Measurements from ENCODE around the gene MAGI1. TPM values are rescaled to one million over a fixed set of nuclear protein-coding genes. Genes with fewer than 3 reads are reported as not detected.

The MAGI1 gene
- total RNA-seq, 5 donors from 2014 or later (not counting 1 experiment from before 2014, with no cell fraction given): 0.23 to 0.63 (median 0.29) TPM

DNA sequence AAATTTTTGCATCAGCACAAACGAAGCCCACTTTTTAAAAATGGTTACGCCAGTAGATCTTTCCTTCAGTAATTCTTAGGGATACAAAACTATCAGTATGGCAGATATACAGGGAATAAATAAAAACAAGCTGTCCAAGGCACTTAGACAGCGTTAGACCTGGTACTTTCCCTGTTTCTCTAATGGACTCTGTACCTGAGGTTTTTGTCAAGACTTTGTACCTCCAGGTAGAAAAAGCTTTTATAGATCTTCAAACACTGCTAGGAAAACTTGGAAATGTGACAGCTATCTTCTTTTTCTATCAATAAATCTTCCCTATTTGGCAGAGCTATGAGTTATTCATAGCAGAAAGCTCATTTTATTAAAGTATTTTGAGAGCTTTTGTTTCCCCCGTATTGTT is 477.8 kb downstream of the MAGI1 start:
- no peaks in the 10 kb centered on the region for H3K36me3 Mint-ChIP-seq
- Histone ChIP-seq H3K4me3 (ENCODE audit: control insufficient read depth in 1 of 2, extremely low read depth in 1 of 2, low read length in 1 of 2) (no peak overlapping the region), H3K36me3 (ENCODE audit: control insufficient read depth in 2 of 2, extremely low read depth in 1 of 2, insufficient read depth in 1 of 2, low read length in 1 of 2) (no peaks in the 10 kb centered on the region), H3K27me3 (replicated peaks in 1 of 2; ENCODE audit: control insufficient read depth in 2 of 2, extremely low read depth in 1 of 2, insufficient read depth in 2 of 2, low read length in 1 of 2) (no peaks in the 10 kb centered on the region), H3K9me3 (no peaks in the 10 kb centered on the region), H3K4me1 (ENCODE audit: control insufficient read depth in 1 of 2, extremely low read depth in 1 of 2, insufficient read depth in 2 of 2, low read length in 2 of 2) (no peaks in the 10 kb centered on the region), H3K27ac (ENCODE audit: low read length) (no peak overlapping the region)
- ChIA-PET CTCF (interaction anchor here in 1 of 2 donors (0.6 kb wide), 1 partner anchor 9 kb away, joined by 3 read pairs; no protein-coding TSS in a partner anchor), POLR2A (no interaction called here)
- 100% methylated on average over 1 of the region's 4 CpGs for WGBS (ENCODE audit: insufficient coverage)
- no peak for DNase-seq
- no peak overlapping the region for H3K27ac Mint-ChIP-seq
- no peak overlapping the region for H3K4me3 Mint-ChIP-seq
- no peaks in the 10 kb centered on the region for H3K4me1 Mint-ChIP-seq
- ATAC-seq (replicated peaks in 1 of 4): no peak
- H3K27me3 Mint-ChIP-seq: no peaks in the 10 kb centered on the region
- H3K9me3 Mint-ChIP-seq: peaks cover 0 to 10% (median 4%) of the 10 kb centered on the region in 3 donors

- no peak overlapping the region for H3K27ac Mint-ChIP-seq
- ChIA-PET CTCF (no interaction called here), POLR2A (no interaction called here)
- Histone ChIP-seq H3K9me3 (no peaks in the 10 kb centered on the region), H3K27me3 (replicated peaks in 1 of 2; ENCODE audit: control insufficient read depth in 2 of 2, extremely low read depth in 1 of 2, insufficient read depth in 2 of 2, low read length in 1 of 2) (no peaks in the 10 kb centered on the region), H3K4me3 (ENCODE audit: control insufficient read depth in 1 of 2, extremely low read depth in 1 of 2, low read length in 1 of 2) (no peak overlapping the region), H3K4me1 (ENCODE audit: control insufficient read depth in 1 of 2, extremely low read depth in 1 of 2, insufficient read depth in 2 of 2, low read length in 2 of 2) (no peaks in the 10 kb centered on the region), H3K27ac (ENCODE audit: low read length) (no peak overlapping the region), H3K36me3 (ENCODE audit: control insufficient read depth in 2 of 2, extremely low read depth in 1 of 2, insufficient read depth in 1 of 2, low read length in 1 of 2) (no peaks in the 10 kb centered on the region)
- no peaks in the 10 kb centered on the region for H3K27me3 Mint-ChIP-seq
- no peak for DNase-seq
- no peaks in the 10 kb centered on the region for H3K4me1 Mint-ChIP-seq
- no peak overlapping the region for H3K4me3 Mint-ChIP-seq
- ATAC-seq (replicated peaks in 1 of 4): no peak
- H3K9me3 Mint-ChIP-seq: peaks cover 0 to 10% (median 4%) of the 10 kb centered on the region in 3 donors
- WGBS (ENCODE audit: insufficient coverage): no CpG with 5 or more reads among the region's 5 CpGs
- H3K36me3 Mint-ChIP-seq: no peaks in the 10 kb centered on the region
Measured at GRCh38 chr3:65560133-65560532, 478.6 kb downstream of the MAGI1 start.

DNA sequence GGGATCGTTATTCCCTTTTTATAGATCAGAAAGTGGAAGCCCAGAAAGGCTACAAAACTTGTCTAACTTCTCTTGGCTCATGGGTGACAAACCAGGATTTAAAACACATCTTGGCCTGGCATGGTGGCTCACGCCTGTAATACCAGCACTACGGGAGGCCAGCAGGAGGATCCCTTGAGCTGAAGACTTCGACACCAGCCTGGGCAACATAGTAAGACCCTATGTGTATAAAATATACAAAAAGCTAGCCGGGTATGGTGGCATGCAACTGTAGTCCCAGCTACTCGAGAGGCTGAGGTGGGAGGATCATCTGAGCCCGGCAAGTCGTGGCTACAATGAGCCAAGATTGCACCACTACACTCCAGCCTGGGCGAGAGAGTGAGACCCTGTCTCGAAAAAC is 479.1 kb downstream of the MAGI1 start:
- no peaks in the 10 kb centered on the region for H3K4me1 Mint-ChIP-seq
- ChIA-PET CTCF (no interaction called here), POLR2A (no interaction called here)
- Histone ChIP-seq H3K27me3 (replicated peaks in 1 of 2; ENCODE audit: control insufficient read depth in 2 of 2, extremely low read depth in 1 of 2, insufficient read depth in 2 of 2, low read length in 1 of 2) (no peaks in the 10 kb centered on the region), H3K4me1 (ENCODE audit: control insufficient read depth in 1 of 2, extremely low read depth in 1 of 2, insufficient read depth in 2 of 2, low read length in 2 of 2) (no peaks in the 10 kb centered on the region), H3K36me3 (ENCODE audit: control insufficient read depth in 2 of 2, extremely low read depth in 1 of 2, insufficient read depth in 1 of 2, low read length in 1 of 2) (no peaks in the 10 kb centered on the region), H3K4me3 (ENCODE audit: control insufficient read depth in 1 of 2, extremely low read depth in 1 of 2, low read length in 1 of 2) (no peak overlapping the region), H3K9me3 (no peaks in the 10 kb centered on the region), H3K27ac (ENCODE audit: low read length) (no peak overlapping the region)
- H3K27me3 Mint-ChIP-seq: no peaks in the 10 kb centered on the region
- WGBS (ENCODE audit: insufficient coverage): 78% methylated on average over 4 of the region's 10 CpGs
- H3K27ac Mint-ChIP-seq: no peak overlapping the region
- H3K4me3 Mint-ChIP-seq: no peak overlapping the region
- DNase-seq (no peak), ATAC-seq (replicated peaks in 1 of 4) (no peak)
- H3K9me3 Mint-ChIP-seq: peaks cover 0 to 10% (median 4%) of the 10 kb centered on the region in 3 donors
- no peaks in the 10 kb centered on the region for H3K36me3 Mint-ChIP-seq

GRCh38 chr3:65558826-65559225 is 479.9 kb downstream of the MAGI1 start:
- Histone ChIP-seq H3K4me1 (ENCODE audit: control insufficient read depth in 1 of 2, extremely low read depth in 1 of 2, insufficient read depth in 2 of 2, low read length in 2 of 2) (no peaks in the 10 kb centered on the region), H3K4me3 (ENCODE audit: control insufficient read depth in 1 of 2, extremely low read depth in 1 of 2, low read length in 1 of 2) (no peak overlapping the region), H3K36me3 (ENCODE audit: control insufficient read depth in 2 of 2, extremely low read depth in 1 of 2, insufficient read depth in 1 of 2, low read length in 1 of 2) (no peaks in the 10 kb centered on the region), H3K27ac (ENCODE audit: low read length) (no peak overlapping the region), H3K9me3 (no peaks in the 10 kb centered on the region), H3K27me3 (replicated peaks in 1 of 2; ENCODE audit: control insufficient read depth in 2 of 2, extremely low read depth in 1 of 2, insufficient read depth in 2 of 2, low read length in 1 of 2) (no peaks in the 10 kb centered on the region)
- Mint-ChIP-seq H3K4me3 (no peak overlapping the region), H3K36me3 (no peaks in the 10 kb centered on the region), H3K4me1 (no peaks in the 10 kb centered on the region), H3K9me3 (peaks cover 2 to 10% (median 4%) of the 10 kb centered on the region in 3 donors), H3K27ac (no peak overlapping the region), H3K27me3 (no peaks in the 10 kb centered on the region)
- ChIA-PET POLR2A (no interaction called here), CTCF (no interaction called here)
- WGBS (ENCODE audit: insufficient coverage): 100% methylated on average over 1 of the region's 1 CpG
- ATAC-seq (replicated peaks in 1 of 4) (no peak), DNase-seq (no peak)

DNA sequence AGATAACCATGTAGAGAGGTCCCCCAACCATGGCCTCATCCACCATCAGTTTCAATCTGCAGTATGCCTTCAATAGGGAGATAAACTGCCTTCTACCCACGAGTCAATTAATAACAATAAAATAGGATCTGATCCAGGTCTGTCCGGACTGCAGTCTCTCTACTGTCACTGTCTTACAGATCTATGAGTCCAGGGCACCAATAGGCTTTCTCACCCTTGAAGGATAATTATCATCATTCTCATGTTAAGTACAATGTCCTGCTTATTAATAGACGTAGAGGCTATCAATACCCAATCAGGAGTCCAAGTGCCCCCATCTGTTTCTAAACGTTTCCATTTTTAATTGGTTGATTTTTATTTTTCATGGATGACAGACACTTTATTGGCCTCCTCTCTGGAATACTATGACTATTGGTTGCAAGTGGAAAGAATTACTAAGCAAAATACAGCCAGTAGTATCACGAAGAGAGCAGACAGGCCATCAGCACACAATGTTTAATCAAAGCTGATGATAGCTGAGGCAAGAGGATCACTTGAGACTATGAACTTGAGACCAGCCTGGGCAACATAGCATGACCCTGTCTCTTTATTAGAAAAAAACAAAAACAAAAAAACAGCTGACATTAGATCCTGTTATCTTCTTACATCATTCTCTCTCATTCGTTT is 480.7 kb downstream of the MAGI1 start:
- Histone ChIP-seq H3K9me3 (no peaks in the 10 kb centered on the region), H3K4me3 (ENCODE audit: control insufficient read depth in 1 of 2, extremely low read depth in 1 of 2, low read length in 1 of 2) (no peak overlapping the region), H3K27me3 (replicated peaks in 1 of 2; ENCODE audit: control insufficient read depth in 2 of 2, extremely low read depth in 1 of 2, insufficient read depth in 2 of 2, low read length in 1 of 2) (no peaks in the 10 kb centered on the region), H3K27ac (ENCODE audit: low read length) (no peak overlapping the region), H3K36me3 (ENCODE audit: control insufficient read depth in 2 of 2, extremely low read depth in 1 of 2, insufficient read depth in 1 of 2, low read length in 1 of 2) (no peaks in the 10 kb centered on the region), H3K4me1 (ENCODE audit: control insufficient read depth in 1 of 2, extremely low read depth in 1 of 2, insufficient read depth in 2 of 2, low read length in 2 of 2) (no peaks in the 10 kb centered on the region)
- DNase-seq (no peak), ATAC-seq (replicated peaks in 1 of 4) (no peak)
- CTCF ChIA-PET: no interaction called here
- Mint-ChIP-seq H3K36me3 (no peaks in the 10 kb centered on the region), H3K4me3 (no peak overlapping the region), H3K4me1 (no peaks in the 10 kb centered on the region), H3K9me3 (peaks cover 2 to 10% (median 4%) of the 10 kb centered on the region in 3 donors), H3K27me3 (no peaks in the 10 kb centered on the region), H3K27ac (no peak overlapping the region)
- POLR2A ChIA-PET: no interaction called here
- WGBS (ENCODE audit: insufficient coverage): 82% methylated on average over 3 of the region's 6 CpGs

DNA sequence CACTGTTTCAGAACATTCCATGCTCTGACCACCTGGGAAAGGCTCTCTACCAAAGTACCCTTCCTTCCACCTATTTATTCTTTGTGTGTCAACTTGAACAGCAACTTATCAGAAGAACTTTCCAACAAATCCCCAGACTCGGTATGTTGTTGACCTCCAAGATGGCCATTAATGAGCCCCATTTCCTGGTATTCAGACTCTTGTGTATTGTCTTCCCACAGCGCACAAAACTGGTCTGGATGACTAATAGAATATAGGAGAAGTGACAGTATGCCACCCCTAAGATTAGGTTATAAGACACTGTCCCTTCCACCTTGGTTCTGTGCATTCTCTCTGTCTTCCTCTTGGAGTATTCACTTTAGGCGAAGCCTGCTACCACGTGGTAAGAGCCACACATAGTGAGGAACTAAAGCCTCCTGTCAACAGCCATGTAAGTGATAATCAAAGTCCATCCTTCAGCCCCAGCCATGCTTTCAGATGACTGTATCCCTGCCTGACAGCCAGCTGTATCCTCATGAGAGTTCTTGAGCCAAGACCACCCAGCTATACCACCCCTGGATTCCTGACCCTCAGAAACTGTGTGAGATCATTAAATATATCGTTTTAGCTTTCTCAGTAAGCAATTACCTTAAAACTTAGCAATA is 481.7 kb downstream of the MAGI1 start:
- no peaks in the 10 kb centered on the region for H3K36me3 Mint-ChIP-seq
- H3K27ac Mint-ChIP-seq: no peak overlapping the region
- Histone ChIP-seq H3K27me3 (replicated peaks in 1 of 2; ENCODE audit: control insufficient read depth in 2 of 2, extremely low read depth in 1 of 2, insufficient read depth in 2 of 2, low read length in 1 of 2) (no peaks in the 10 kb centered on the region), H3K27ac (ENCODE audit: low read length) (no peak overlapping the region), H3K36me3 (ENCODE audit: control insufficient read depth in 2 of 2, extremely low read depth in 1 of 2, insufficient read depth in 1 of 2, low read length in 1 of 2) (no peaks in the 10 kb centered on the region), H3K4me3 (ENCODE audit: control insufficient read depth in 1 of 2, extremely low read depth in 1 of 2, low read length in 1 of 2) (no peak overlapping the region), H3K4me1 (ENCODE audit: control insufficient read depth in 1 of 2, extremely low read depth in 1 of 2, insufficient read depth in 2 of 2, low read length in 2 of 2) (no peaks in the 10 kb centered on the region), H3K9me3 (no peaks in the 10 kb centered on the region)
- H3K4me3 Mint-ChIP-seq: no peak overlapping the region
- CTCF ChIA-PET: no interaction called here
- H3K4me1 Mint-ChIP-seq: no peaks in the 10 kb centered on the region
- POLR2A ChIA-PET: no interaction called here
- 83% methylated on average over 2 of the region's 5 CpGs for WGBS (ENCODE audit: insufficient coverage)
- ATAC-seq (replicated peaks in 1 of 4) (no peak), DNase-seq (no peak)
- peaks cover 2 to 10% (median 4%) of the 10 kb centered on the region in 3 donors for H3K9me3 Mint-ChIP-seq
- H3K27me3 Mint-ChIP-seq: no peaks in the 10 kb centered on the region
